ENCODE results near the gene MYRIP.

Gene MYRIP

DNA sequence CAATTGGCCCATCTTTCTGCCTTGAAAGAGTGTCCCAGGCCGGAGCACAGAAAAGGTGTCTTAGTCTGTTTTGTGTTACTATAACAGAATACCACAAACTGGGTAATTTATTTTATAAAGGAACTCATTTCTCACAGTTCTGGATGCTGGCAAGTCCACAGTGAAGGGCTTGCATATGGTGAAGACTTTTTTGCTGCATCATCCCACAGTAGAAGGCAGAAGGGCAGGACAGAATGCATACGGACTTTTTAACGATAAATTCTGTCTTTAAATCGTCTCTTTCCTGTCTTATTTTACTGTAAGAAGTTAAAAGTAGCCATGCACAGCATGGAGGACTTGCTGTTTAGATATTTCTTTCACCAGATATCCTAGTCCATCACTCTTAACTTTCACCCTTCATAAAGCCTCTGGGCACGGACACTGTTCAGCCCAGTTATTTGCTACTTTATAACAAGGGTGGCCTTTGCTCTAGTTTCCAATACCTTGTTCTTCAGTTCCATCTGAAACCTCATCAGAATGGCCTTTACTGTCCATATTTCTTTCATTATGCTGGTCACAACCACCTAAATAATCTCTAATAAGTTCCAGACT is 489.8 kb downstream of the MYRIP start:
- DNase-seq: no peak

DNA sequence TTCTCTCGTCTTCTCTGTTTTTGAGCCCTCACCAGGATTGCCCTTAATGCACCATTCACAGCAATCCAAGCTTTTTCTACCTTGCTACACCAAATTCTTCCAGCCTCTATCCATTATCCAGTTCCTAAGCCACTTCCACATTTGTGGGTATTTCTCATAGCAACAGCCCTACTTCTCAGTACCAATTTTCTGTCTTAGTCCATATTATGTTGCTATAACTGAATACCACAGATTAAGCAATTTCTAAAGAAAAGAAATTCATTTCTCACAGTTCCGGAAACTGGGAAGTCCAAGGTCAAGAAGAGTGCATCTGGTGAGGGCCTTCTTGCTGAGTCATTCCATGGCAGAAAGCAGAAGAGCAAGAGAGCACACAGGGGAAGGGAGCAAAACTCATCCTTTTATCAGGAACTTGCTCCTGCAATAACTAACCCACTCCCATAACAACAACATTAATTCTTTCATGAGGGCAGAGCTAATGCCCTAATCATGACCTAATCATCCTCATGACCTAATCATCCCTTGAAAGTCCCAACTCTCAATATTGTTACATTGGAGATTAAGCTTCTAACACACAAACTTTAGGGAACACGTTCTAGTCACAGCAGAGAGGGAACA is 490.4 kb downstream of the MYRIP start:
- no peak for DNase-seq

DNA sequence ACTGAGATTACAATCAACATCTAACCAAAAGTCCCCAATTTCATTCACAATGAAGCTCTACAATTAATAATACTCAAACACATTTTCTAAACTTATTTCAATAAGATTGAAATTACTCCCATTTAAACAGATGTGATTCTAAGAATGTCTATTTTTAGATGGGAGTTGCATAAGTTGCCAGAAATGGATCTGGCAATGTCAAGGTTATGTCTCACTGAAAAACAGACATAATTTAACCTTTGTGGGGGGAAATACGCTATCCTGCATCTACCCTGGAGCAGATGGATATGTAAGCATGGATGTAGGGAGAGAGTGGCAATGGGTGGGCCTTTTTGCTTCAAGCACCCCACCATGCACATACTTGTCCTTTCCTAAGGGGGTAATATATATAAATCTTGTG is 493.4 kb downstream of the MYRIP start:
- no peak for DNase-seq

DNA sequence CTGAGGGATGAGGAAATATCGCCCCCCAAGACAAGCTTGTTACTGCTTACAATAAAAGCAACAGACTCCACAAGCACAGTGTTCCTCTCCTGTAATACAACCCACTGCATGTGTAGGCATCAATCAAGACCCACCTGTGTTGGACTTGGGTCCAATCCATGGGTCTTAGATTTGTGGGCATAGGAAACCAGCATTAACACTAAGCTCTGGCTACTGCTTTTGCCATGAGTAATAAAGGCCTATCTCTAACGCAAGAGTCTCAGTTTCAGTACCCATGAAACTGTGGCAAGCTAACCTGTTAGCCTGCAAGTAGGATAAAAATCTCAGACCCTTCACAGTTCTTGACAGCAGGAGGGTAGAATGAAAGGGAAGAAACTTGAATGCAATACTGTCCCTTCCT is 494.9 kb downstream of the MYRIP start:
- no peak for DNase-seq

DNA sequence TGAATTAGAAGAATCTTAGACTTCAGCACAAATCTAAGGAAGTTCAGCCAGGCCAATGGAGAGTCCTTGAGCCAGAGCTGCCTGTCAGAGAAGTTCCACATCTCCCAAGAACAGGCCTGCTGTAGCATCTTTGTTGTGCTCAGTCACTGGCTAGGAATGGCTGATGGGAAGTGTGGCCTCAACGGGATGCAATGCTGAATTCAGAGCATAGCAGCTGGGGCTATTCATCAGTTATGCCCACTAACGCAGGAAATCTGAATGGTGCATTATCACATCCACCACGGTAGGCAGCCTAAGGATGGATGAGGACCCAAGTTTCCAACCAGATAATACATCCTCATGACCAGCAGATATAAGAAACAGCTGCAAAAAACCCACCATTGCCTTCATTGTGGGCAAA is 496.9 kb downstream of the MYRIP start:
- no peak for DNase-seq

DNA sequence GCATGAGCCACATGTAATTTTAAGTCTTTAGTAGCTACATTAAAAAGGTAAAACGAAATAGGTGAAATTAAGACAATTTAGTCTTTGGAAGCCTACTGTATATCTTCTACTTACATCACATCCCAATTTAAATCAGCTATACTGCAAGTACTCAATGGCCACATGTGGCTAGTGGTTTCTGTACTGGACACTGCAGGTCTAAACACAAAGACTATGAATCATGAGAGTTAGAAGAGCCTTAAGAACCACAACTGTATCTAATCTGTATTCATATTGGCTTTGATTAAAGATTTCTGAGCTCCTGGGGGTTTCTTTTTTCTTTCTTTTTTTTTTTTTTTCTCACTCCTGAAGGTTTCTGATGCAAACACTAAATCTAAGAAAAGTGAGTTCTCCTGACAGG is 497.8 kb downstream of the MYRIP start:
- DNase-seq: no peak

DNA sequence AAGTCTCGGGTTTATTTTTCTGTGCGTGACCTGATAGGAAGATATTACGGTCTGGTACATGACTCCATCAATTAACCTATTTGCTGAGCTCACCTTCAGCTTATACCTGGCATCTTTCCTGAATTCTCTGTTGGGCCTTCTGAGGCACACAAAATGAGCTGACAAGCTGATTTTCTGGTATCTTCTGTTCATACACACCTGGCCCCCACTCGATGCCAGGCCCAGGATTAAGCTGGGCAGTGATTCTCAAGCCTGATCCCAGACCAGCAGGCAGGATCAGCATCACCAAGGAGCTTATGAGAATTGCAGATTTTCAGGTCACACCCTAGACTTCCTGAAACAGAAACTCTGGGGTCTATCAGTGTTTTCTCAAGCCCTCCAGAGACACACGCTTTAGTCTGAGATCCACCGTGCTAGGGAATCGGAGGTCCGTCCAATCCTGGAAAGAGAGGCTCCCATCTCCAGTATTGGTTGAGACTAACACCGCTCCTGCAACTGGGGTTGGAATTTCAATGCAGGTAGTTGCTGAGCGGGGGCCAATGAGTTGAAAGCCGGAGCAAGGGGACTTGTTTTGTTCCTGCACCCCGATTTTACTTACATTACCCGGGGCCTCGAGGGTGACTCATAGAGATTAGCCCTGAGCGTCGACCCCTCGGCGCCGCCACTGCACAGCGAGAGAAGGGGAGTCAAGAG is 499.5 kb downstream of the MYRIP start:
- DNase-seq: peak; percentile 42

DNA sequence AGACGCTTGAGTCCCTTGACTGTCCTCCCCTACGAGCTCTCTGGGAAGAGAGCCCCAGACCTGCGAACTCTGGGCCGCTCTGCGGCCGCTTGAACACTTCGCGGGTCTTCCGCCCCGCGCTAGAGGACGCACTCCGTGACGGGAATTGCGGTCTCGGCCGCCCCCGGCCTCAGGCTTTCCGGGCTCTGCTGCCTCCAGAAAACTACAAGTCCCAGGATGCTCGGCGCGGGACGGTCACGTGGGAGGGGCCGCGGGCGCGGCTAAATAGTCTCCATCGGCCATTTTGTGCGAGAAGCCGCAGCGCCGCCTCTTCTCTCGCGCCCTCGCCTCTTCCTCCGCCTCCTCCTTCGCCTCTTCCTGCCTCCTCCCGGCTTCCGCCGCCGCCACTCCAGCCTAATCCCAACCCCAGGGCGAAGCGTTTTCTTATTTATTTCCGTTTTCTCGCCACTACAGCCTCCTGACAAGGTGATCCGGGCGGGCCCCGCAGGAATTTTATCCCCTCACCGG is 500.1 kb downstream of the MYRIP start, which contains the start of gene EIF1B:
EIF1B (plus strand) TSS at position 290 of the 507 bp plus-strand sequence. CDS start 235 bp downstream, outside the sequence.
- peak; percentile 93 for DNase-seq
